Lower leg skin (tissue), 4 donors: Measurements from ENCODE around the gene CDKN2C. TPM values are rescaled to one million over a fixed set of nuclear protein-coding genes. Genes with fewer than 3 reads are reported as not detected.
"Not testable (repeated sequence)": the region's sequence is repeated elsewhere in the genome, so short reads cannot be mapped to it uniquely, and the experiment has no call there.

Source experiments
- DNase-seq, 2 donors: peaks; one replicate each; pipeline ENCODE4 v3.0.0-alpha.2; 2019; ENCODE audit warnings: low spot score in 2 of 2
- H3K4me3 ChIP-seq: fragments of 200-600 bp; sonication (generic); 2 replicates; pipeline ENCODE4 v1.5.1; 2017; ENCODE audit warnings: mild to moderate bottlenecking, low read depth; ENCODE audit not compliant: poor library complexity, severe bottlenecking
- CTCF ChIP-seq, 3 donors: fragments of 450-650 bp; IDR thresholded peaks; one replicate each; pipeline ENCODE4 v1.5.1; 2016; ENCODE audit warnings: antibody characterized with exemption in 3 of 3, mild to moderate bottlenecking in 3 of 3, moderate library complexity in 2 of 3
- POLR2A ChIP-seq, 2 donors: fragments of 450-650 bp; IDR thresholded peaks; one replicate each; pipeline ENCODE4 v1.6.1; 2016 to 2017; ENCODE audit warnings: antibody characterized with exemption in 2 of 2, mild to moderate bottlenecking in 1 of 2, moderate library complexity in 1 of 2
- WGBS, 2 donors: methylation state at CpG; one replicate each; pipeline ENCODE4 v1.1.5; 2018; 5-methylcytosine and 5-hydroxymethylcytosine counted together
- intact Hi-C: fragments of 100-400 bp; cut with DNase I; formaldehyde crosslinking; loops from one replicate; pipeline ENCODE4 v1.15.0; 2023; ENCODE audit warnings: low total_unique reads
- total RNA-seq, 4 donors: library from RNA; depleted of rRNA; stranded (reverse); fragments of >200 nt; gene quantifications; one replicate each; pipeline ENCODE4 v1.1.0, GENCODE V29; 2016

Gene CDKN2C
- total RNA-seq, 4 donors from 2014 or later, result 10.1 to 20.0 (median 16.2) TPM

- intact Hi-C loops, result no loop called here
- H3K4me3 ChIP-seq, result no peak overlapping the region
- no peak for DNase-seq
- 86 to 90% methylated on average over 3 of the region's 3 CpGs for WGBS, 2 donors
- TF ChIP-seq POLR2A (IDR thresholded peaks at IDR 0.05), result no peak
Measured at GRCh38 chr1:50996083-50996482, 26.0 kb downstream of the CDKN2C start.

DNA sequence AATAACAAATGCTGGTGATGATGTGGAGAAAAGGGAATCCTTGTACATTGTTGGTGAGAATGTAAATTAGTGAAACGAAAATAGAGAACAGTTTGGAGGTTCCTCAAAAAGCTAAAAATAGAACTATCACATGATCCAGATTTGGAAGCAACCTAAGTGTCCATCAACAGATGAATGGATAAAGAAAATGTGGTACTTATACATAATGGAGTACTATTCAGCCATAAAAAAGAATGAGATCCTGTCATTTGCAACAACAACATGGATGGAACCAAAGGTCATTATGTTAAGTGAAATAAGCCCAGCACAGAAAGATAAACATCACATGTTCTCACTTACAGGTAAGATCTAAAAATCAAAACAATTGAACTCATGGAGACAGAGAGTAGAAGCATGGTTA, 29.3 kb downstream of the CDKN2C start:
- intact Hi-C loops, DNase-seq, H3K4me3 ChIP-seq: not testable (repeated sequence)
- WGBS, 2 donors, result 63 to 75% methylated on average over 1 of the region's 1 CpG

- TF ChIP-seq POLR2A (IDR thresholded peaks at IDR 0.05) (no peak), CTCF (IDR thresholded peaks at IDR 0.05) (no peak)
- no peak for DNase-seq
- no peak overlapping the region for H3K4me3 ChIP-seq
- 96 to 100% methylated on average over 1 of the region's 1 CpG for WGBS, 2 donors
- intact Hi-C loops, result no loop called here
Measured at GRCh38 chr1:51000160-51000559, 30.1 kb downstream of the CDKN2C start.

GRCh38 chr1:51000651-51001050, 30.6 kb downstream of the CDKN2C start:
- DNase-seq, result no peak
- WGBS, 2 donors, result 52 to 66% methylated on average over 2 of the region's 2 CpGs
- TF ChIP-seq POLR2A (IDR thresholded peaks at IDR 0.05) (no peak), CTCF (IDR thresholded peaks at IDR 0.05) (no peak)
- H3K4me3 ChIP-seq, result no peak overlapping the region
- intact Hi-C loops, result no loop called here

DNA sequence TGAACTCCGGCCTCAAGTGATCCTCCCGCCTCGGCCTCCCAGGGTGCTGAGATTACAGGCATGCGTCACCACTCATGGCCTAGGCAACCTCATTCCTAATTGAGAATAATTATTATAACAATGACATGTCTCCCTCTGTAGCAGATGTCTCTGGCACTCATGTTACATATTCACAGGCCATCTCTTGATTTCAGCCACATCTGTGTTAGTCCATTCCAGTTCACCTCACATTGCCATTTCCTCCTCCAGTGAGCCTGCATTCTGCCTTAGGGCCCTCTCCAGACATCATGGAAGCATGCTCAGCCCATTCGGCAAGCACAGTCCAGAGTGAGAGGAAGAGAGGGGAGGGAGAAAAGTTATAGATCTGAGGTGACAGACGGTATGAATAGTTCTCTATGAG, 32.5 kb downstream of the CDKN2C start:
- H3K4me3 ChIP-seq, result no peak overlapping the region
- TF ChIP-seq POLR2A (IDR thresholded peaks at IDR 0.05) (no peak), CTCF (IDR thresholded peaks at IDR 0.05) (no peak)
- 86 to 89% methylated on average over 6 of the region's 6 CpGs for WGBS, 2 donors
- intact Hi-C loops, result no loop called here
- DNase-seq, result no peak

- intact Hi-C loops, DNase-seq, H3K4me3 ChIP-seq: not testable (repeated sequence)
- WGBS, 2 donors, result 91 to 98% methylated on average over 4 of the region's 4 CpGs
Measured at GRCh38 chr1:51005549-51005948, 35.5 kb downstream of the CDKN2C start.

GRCh38 chr1:51009381-51009780, 39.3 kb downstream of the CDKN2C start:
- DNase-seq, result no peak
- H3K4me3 ChIP-seq, result no peak overlapping the region
- intact Hi-C loops, result no loop called here
- 56 to 74% methylated on average over 3 of the region's 3 CpGs for WGBS, 2 donors
- TF ChIP-seq CTCF (IDR thresholded peaks at IDR 0.05) (no peak), POLR2A (IDR thresholded peaks at IDR 0.05) (no peak)
